ENCODE results near the gene CMIP.
A peak's percentile ranks its signal among the peaks of the same experiment; 100 is the strongest.

CMIP gene

DNA sequence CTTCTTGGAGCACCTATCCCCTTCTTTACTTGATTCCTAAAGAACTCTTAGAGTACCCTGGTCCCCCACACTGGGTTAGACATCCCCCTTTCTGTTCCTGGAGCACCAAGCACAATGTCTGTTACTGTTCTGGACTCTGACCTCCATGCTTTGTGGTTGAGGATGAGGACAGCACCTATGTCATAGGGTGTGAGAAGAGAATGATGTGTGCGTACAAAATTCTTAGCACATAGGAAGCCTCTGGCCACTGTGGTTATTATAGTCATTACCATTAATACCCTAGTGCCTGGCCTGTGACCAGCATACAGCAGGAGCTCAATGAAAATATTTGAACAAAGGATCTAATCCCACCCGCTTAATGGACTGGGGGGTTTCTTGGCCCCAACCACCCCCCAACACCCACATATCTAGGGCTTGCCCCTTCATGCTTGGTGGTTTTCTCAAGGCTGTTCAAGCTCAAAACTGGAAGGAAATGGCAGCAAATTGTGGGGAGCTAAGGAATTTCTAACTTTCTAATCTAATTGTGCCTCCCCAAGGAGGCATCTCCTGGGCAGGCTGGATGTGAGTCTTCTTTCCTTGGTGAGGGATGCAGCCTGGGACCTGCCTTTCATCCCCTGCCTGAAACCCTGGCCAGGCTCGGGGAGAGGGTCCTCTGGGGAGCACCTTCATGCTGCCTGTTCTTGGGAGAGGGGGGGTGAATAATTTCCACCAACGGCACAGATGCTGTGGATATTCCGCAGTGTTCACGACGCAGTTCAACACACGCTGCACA, 1.5 kb upstream of the CMIP start:
- TF ChIP-seq, protein P1, sequence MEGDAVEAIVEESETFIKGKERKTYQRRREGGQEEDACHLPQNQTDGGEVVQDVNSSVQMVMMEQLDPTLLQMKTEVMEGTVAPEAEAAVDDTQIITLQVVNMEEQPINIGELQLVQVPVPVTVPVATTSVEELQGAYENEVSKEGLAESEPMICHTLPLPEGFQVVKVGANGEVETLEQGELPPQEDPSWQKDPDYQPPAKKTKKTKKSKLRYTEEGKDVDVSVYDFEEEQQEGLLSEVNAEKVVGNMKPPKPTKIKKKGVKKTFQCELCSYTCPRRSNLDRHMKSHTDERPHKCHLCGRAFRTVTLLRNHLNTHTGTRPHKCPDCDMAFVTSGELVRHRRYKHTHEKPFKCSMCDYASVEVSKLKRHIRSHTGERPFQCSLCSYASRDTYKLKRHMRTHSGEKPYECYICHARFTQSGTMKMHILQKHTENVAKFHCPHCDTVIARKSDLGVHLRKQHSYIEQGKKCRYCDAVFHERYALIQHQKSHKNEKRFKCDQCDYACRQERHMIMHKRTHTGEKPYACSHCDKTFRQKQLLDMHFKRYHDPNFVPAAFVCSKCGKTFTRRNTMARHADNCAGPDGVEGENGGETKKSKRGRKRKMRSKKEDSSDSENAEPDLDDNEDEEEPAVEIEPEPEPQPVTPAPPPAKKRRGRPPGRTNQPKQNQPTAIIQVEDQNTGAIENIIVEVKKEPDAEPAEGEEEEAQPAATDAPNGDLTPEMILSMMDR (IDR thresholded peaks at IDR 0.05; ENCODE audit: unreplicated experiment in 3 of 3) = no peak
- H3K4me3 Mint-ChIP-seq = peak overlapping the region; percentile 90 to 92 (median 92)
- H3K4me1 Mint-ChIP-seq = peaks cover 42% of the 10 kb centered on the region
- H3K9me3 Mint-ChIP-seq = no peaks in the 10 kb centered on the region
- no peaks in the 10 kb centered on the region for H3K36me3 Mint-ChIP-seq (ENCODE audit: low read depth)
- peaks cover 30% of the 10 kb centered on the region for H3K27me3 Mint-ChIP-seq (ENCODE audit: low read depth)
- H3K27ac Mint-ChIP-seq = peak overlapping the region; percentile 84 to 96 (median 92)

DNA sequence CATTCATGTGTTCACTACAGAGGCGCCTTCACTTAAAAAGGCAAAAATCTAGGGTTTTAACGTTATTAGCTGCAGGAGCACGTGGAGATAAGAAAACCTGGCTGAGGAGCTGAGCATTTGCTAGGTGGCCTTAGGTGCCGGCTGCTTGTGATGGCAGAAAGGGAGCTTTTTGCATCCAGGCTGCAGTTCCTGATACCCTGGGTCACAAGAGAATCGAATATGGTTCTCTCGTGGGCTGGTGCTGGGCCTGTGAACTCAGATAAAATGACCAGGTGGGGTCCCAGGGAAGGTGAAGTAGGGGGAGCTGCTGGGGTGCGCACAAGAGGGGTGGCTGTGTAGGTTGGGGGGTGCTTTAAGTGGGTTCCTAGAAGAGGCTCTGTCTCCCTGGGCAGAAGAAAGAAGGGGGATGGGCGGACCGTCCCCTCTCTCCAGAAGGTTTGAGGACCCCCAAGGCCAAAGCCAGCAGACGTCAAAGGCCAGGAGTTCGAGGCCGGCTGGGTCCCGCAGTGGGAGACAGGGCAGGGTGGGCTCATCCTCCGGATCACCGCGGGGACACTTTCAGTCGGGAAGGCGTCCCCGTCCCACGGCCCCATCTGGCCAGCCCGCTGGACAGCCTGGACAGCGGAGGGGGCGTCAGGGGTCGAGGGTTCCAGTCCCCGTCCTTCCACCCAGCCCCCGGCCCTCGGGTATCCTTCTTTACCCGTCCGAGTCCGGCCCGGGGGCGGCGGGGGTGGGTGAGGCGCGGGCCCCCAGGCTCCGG, 740 bp upstream of the CMIP start:
- peak overlapping the region; percentile 90 to 92 (median 92) for H3K4me3 Mint-ChIP-seq
- H3K9me3 Mint-ChIP-seq = no peaks in the 10 kb centered on the region
- no peaks in the 10 kb centered on the region for H3K36me3 Mint-ChIP-seq (ENCODE audit: low read depth)

DNA sequence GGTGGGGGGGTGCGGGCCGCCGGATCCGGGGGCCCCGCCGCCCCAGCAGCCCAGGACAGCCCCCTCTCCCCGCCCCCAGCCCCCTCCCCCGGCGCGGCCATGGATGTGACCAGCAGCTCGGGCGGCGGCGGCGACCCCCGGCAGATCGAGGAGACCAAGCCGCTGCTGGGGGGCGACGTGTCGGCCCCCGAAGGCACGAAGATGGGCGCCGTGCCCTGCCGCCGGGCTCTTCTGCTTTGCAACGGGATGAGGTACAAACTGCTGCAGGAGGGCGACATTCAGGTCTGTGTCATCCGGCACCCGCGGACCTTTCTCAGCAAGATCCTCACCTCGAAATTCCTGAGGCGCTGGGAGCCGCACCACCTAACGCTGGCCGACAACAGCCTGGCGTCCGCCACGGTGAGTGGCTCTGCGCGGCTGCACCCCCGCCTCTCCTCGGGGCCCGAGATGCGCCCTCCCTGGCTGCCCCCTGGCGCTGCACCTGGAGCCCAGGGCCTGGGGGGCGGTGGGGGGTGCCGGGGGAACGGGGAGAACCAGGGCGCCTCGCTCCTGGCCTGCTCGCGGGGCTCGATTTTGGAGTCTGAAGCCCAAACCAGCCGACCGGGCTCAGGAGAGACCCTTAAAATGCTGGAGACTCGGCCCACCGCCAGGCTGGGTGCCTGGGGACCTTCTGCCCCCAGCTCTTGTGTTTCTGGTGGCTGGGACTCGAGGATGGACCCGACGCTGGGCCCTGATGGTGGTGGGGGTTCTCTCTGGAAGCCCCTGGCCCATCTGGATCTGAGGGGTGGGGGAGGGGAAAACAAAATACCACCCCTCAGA, 744 bp downstream of the CMIP start:
- TF ChIP-seq, protein P1 (IDR thresholded peaks at IDR 0.05; ENCODE audit: unreplicated experiment in 3 of 3) = peak in 1 of 3 experiments; percentile 11
- Mint-ChIP-seq H3K4me1 (peaks cover 48% of the 10 kb centered on the region), H3K36me3 (ENCODE audit: low read depth) (no peaks in the 10 kb centered on the region), H3K27ac (peak overlapping the region; percentile 73 to 93 (median 89)), H3K27me3 (ENCODE audit: low read depth) (peaks cover 26% of the 10 kb centered on the region), H3K9me3 (no peaks in the 10 kb centered on the region), H3K4me3 (peak overlapping the region; percentile 90 to 93 (median 92))

More for the DNA sequence above, 740 bp upstream of the CMIP start:
- TF ChIP-seq, protein P1 (IDR thresholded peaks at IDR 0.05; ENCODE audit: unreplicated experiment in 3 of 3) = no peak
- peaks cover 26% of the 10 kb centered on the region for H3K27me3 Mint-ChIP-seq (ENCODE audit: low read depth)
- H3K27ac Mint-ChIP-seq = peak overlapping the region; percentile 84 to 96 (median 92)
- H3K4me1 Mint-ChIP-seq = peaks cover 46% of the 10 kb centered on the region

DNA sequence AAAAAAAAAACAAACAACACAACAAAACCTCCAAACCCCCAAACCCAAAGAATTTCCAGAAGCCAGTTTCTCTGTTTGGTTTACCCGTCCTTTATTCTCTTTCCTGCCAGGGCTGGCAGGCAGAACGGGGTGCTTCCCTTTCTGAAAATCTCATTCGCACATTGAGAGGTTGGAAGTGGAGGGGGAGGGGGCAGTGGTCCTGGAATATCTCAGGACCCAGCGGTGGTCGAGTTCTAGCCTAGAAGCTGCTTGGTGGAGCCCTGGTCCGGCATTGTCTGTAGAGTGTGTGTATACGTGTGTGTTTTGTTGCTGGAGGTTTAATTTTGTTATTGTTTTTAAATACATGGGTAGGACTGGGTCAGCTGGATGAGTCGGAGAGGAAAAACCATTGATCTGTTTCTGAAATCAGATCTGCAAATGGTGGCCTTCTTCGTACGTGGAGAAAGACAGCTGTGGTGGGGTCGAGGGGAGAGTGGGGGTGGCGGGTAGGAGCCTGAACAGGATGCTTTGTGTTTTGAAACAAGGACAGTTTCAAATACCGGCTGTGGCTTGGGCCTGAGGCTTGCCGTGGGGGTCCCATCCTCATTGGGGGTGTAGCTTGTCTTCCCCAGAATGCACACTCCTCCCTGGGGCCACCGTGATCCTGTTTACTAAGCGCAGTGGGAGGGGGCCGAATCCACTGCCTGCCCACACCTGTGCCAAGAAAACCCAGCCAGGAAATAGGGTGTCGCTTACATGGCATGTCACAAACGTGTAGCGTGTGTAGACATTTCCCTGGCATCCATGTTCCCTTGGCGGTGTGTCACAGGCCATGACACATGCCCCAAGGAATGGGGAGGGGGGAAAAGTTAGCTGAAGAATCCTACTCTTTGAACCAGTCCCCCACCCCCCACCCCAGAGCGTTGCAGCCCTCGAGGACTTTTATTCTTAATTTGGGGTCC, 1.6 kb downstream of the CMIP start:
- TF ChIP-seq, protein P1 (IDR thresholded peaks at IDR 0.05; ENCODE audit: unreplicated experiment in 3 of 3) = no peak
- Mint-ChIP-seq H3K9me3 (no peaks in the 10 kb centered on the region), H3K27me3 (ENCODE audit: low read depth) (peaks cover 17% of the 10 kb centered on the region), H3K27ac (peak overlapping the region; percentile 73 to 93 (median 89)), H3K4me3 (peak overlapping the region; percentile 90 to 93 (median 92)), H3K4me1 (peaks cover 49% of the 10 kb centered on the region), H3K36me3 (ENCODE audit: low read depth) (peaks cover 2% of the 10 kb centered on the region)

DNA sequence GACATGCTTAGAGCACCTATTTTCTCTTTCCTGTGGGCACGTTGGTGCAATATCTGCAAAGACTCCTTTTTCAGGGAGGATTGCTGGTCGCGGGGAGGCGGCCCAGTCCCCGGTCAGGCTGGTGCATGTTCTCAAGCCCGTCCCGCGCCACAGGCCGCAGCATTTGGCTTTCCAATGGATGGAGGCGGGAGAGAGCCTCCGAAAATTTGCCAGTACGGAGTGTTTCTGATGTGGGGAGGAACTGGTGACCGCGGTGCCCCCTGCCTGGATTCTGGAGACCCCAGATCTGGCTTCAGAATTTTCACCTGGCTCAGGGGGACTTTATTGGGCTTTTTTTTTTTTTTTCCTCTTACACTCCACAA, 2.3 kb downstream of the CMIP start:
- H3K4me1 Mint-ChIP-seq = peaks cover 55% of the 10 kb centered on the region
- peak overlapping the region; percentile 73 to 93 (median 89) for H3K27ac Mint-ChIP-seq
- H3K27me3 Mint-ChIP-seq (ENCODE audit: low read depth) = peaks cover 17% of the 10 kb centered on the region
- peaks cover 4% of the 10 kb centered on the region for H3K36me3 Mint-ChIP-seq (ENCODE audit: low read depth)
- TF ChIP-seq, protein P1 (IDR thresholded peaks at IDR 0.05; ENCODE audit: unreplicated experiment in 3 of 3) = no peak
- no peaks in the 10 kb centered on the region for H3K9me3 Mint-ChIP-seq
- H3K4me3 Mint-ChIP-seq = peak overlapping the region; percentile 90 to 93 (median 92)
